GM12878 (cell line): ENCODE results near the gene PPT1.

ENCODE experiments used
- BHLHE40 ChIP-seq, 2 experiments: fragments of 450-650 bp in 1 of 2; IDR thresholded peaks; 2 replicates each; pipeline ENCODE4 v1.6.1; 2011 to 2017; ENCODE audit warnings: low read depth in 2 of 2, borderline replicate concordance in 1 of 2, improper control_type of control experiment in 1 of 2, low read length in 1 of 2, mild to moderate bottlenecking in 1 of 2
- CBX5 ChIP-seq: sonication (generic); IDR thresholded peaks from 2 replicates; pipeline ENCODE4 v1.6.1; 2016; ENCODE audit warnings: low read depth, moderate library complexity, mild to moderate bottlenecking, inconsistent platforms
- CHD2 ChIP-seq: IDR thresholded peaks from 2 replicates; pipeline ENCODE4 v1.6.1; 2011; ENCODE audit warnings: low read depth, low read length, improper control_type of control experiment, borderline replicate concordance
- CTCF ChIP-seq, 3 experiments: IDR thresholded peaks in 2 of 3; conservative IDR thresholded peaks in 1 of 3; 2 replicates each; pipeline ENCODE4 v1.5.1; 2011; ENCODE audit warnings: low read depth in 3 of 3, low read length in 3 of 3, mild to moderate bottlenecking in 3 of 3, control low read depth in 2 of 3, moderate library complexity in 2 of 3, inconsistent platforms in 1 of 3, mixed read lengths in 1 of 3; ENCODE audit not compliant: control insufficient read depth in 2 of 3, insufficient read depth in 1 of 3; ENCODE audit errors: extremely low read depth in 1 of 3
- EZH2 ChIP-seq: IDR thresholded peaks from 2 replicates; pipeline ENCODE4 v1.6.1; 2012; ENCODE audit warnings: low read depth, mild to moderate bottlenecking, control low read depth, inconsistent platforms, low read length, borderline replicate concordance; ENCODE audit not compliant: control insufficient read depth
- FOXK2 ChIP-seq: fragments of 450-650 bp; IDR thresholded peaks from 2 replicates; pipeline ENCODE4 v1.6.1; 2017; ENCODE audit warnings: mild to moderate bottlenecking, moderate library complexity
- LARP7 ChIP-seq: fragments of 450-650 bp; IDR thresholded peaks from 2 replicates; pipeline ENCODE4 v1.6.1; 2017; ENCODE audit warnings: mild to moderate bottlenecking
- PAX5 ChIP-seq: IDR thresholded peaks from 2 replicates; pipeline ENCODE4 v1.6.1; 2011; ENCODE audit warnings: low read depth, low read length, borderline replicate concordance
- PAX8 ChIP-seq: fragments of 450-650 bp; IDR thresholded peaks from 2 replicates; pipeline ENCODE4 v1.6.1; 2017; ENCODE audit warnings: mild to moderate bottlenecking, moderate library complexity
- POLR2A ChIP-seq: IDR thresholded peaks from 2 replicates; pipeline ENCODE4 v1.6.1; 2011; ENCODE audit warnings: low read depth, mild to moderate bottlenecking, low read length
- POLR2AphosphoS5 ChIP-seq: IDR thresholded peaks from 2 replicates; pipeline ENCODE4 v1.6.1; 2011; ENCODE audit warnings: mild to moderate bottlenecking, low read length, inconsistent platforms
- REST ChIP-seq: IDR thresholded peaks from 2 replicates; pipeline ENCODE4 v1.6.1; 2012; ENCODE audit warnings: mild to moderate bottlenecking, low read depth, low read length
- SREBF2 ChIP-seq: IDR thresholded peaks from 2 replicates; pipeline ENCODE4 v1.6.1; 2012; ENCODE audit warnings: mild to moderate bottlenecking, low read length
- ZNF274 ChIP-seq: IDR thresholded peaks from one replicate; pipeline ENCODE4 v1.8.0; 2011; ENCODE audit not compliant: insufficient read length, insufficient read depth

- TF ChIP-seq CTCF (IDR thresholded peaks at IDR 0.05 in 2 of 3, conservative IDR thresholded peaks at IDR 0.05 in 1 of 3; ENCODE audit: control insufficient read depth in 2 of 3, extremely low read depth in 1 of 3, insufficient read depth in 1 of 3, low read depth in 3 of 3, low read length in 3 of 3): no peak
- no peak for TF ChIP-seq SREBF2
- TF ChIP-seq REST: no peak
- no peak for TF ChIP-seq ZNF274
- TF ChIP-seq PAX5: no peak
- TF ChIP-seq CHD2: no peak
- TF ChIP-seq FOXK2: no peak
- TF ChIP-seq LARP7: no peak
- no peak for TF ChIP-seq POLR2A
- no peak for TF ChIP-seq EZH2
- TF ChIP-seq PAX8: no peak
- no peak for TF ChIP-seq BHLHE40 (IDR thresholded peaks at IDR 0.05; ENCODE audit: borderline replicate concordance in 1 of 2, low read depth in 2 of 2, low read length in 1 of 2)
- TF ChIP-seq POLR2AphosphoS5: no peak
- no peak for TF ChIP-seq CBX5
These were observed 39.0 kb downstream of the PPT1 start for GRCh38 chr1:40058097-40058452.
